HG03066 (cell line): ENCODE results near the gene LMAN1L.
"Not testable (repeated sequence)": the region's sequence is repeated elsewhere in the genome, so short reads cannot be mapped to it uniquely, and the experiment has no call there.

ENCODE experiments used
- ATAC-seq: cut with Tn5 transposase; IDR thresholded peaks from one replicate; pipeline ENCODE4 v1.9.1; 2021; ENCODE audit warnings: low read depth; ENCODE audit not compliant: unreplicated experiment

The LMAN1L gene

DNA sequence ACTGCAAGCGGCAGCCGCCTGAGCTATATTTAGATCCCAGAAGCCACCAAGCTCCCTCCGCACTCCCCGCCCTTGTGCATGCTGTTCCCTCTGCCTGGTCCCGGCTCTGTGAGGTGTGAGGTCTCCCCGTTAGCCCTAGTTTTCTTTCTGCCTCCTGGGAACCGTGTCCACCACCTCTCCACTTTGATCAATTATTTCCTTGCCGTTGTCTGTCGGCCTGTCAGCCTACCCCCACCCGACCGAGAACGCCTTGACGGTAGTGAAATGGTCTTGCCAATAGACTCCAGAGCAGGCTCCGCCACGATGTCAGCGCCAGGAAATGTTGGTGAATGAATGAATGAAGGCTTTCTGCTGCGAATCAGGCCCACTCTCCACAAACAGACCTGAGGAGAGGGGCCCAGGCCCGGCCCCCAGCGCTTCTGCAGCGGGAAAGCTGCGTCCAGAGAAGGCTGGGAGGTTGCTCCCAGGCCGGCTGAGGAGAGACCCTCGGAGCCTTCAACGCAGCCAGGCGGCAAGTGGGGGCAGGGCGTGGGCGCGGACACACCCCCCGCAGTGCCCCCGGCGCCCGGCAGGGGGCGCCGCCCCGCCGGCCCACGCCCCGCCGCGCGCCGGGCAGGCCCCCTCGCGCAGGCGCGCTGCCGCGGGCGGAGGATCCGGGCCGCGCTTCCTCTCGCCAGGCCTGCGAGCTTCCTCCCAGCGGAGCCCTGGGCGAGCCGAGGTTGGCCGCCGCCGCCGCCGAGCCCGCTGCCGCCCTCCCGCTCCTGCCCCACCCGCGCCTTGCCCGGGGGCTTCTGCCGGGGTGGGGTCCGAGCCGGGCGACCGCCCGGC is 31.0 kb upstream of the LMAN1L start, which contains the start of gene CSK:
CSK (plus strand) TSS at position 650 of the 828 bp plus-strand sequence. CDS start 16,218 bp downstream, outside the sequence.
- no peak for ATAC-seq

DNA sequence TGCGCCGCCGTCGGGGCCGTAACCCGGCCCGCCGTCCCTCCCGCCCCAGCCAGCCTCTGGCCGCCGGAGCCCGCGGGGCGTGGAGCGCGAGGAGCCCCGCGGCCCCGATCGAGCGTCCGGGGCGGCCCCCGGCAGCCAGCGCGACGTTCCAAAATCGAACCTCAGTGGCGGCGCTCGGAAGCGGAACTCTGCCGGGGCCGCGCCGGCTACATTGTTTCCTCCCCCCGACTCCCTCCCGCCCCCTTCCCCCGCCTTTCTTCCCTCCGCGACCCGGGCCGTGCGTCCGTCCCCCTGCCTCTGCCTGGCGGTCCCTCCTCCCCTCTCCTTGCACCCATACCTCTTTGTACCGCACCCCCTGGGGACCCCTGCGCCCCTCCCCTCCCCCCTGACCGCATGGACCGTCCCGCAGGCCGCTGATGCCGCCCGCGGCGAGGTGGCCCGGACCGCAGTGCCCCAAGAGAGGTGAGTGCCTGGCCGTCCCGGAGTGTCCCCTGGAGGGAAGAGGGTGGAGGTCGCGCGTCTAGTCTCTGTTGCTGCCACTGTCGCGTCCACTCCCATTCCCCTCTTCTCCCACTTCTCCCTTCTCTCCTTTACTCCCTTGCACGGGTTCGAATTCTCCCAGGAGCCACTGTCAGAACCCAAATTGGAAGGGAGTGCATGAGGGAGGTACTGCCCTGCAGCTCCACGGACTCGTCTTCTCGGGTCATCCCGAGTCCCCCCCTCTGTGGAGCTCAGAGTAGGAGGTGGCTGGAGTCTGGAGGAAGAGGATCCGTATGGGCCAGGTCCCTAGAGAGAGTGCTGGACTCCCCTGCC is 30.2 kb upstream of the LMAN1L start:
- no peak for ATAC-seq

DNA sequence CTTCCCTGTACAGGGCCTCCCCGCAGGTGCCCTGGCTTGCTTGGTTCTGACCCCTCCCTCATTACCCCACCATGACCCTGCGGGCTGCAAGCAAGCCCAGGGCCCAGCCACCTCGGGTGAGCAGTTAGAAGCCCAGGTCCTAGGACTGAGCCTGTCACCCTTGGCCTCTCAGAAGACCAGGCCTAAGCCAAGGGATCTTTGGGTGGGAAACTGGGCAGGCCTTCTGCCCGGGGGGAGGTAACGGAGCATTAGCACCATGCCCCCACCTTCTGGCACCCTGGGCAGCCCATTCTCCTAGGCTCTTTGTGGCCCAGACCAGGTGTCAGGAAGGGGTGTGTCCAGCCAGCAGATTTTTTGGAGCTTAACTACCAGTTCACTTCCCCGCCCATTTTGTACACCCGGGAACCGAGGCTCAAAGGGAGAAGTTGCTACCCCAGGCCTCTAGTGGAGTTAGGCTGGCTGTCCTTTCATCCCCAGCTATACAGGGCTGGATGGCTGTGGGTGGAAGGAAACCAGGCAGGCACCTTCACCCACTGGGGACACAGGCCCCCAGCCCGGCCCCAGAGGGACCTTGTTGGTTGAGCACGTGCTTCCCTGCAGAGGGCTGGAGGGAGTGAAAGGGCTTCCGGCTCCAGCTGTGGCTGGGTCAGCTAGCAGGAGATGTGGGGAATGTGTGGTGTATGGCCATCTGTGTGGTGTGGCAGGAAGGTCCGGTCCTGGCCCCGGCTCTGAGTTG is 29.4 kb upstream of the LMAN1L start:
- no peak for ATAC-seq

DNA sequence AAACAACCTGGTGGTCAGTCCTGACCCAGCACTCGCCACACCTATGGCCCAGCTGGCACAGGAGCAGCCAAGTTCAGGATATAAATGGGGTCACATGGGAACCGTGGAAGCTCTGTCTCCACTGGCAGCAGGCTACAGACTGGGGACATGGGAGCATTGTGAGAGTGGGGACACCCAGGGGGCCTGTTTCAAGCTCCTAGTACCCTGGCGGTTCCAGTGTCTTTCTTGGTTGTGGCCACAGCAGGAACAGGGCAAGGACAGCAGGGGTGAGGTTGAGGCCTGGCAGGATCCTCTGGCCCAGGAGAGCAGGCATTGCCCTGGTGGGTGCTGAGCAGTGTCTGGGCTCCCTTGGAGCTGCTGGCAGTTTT is 28.8 kb upstream of the LMAN1L start:
- no peak for ATAC-seq

DNA sequence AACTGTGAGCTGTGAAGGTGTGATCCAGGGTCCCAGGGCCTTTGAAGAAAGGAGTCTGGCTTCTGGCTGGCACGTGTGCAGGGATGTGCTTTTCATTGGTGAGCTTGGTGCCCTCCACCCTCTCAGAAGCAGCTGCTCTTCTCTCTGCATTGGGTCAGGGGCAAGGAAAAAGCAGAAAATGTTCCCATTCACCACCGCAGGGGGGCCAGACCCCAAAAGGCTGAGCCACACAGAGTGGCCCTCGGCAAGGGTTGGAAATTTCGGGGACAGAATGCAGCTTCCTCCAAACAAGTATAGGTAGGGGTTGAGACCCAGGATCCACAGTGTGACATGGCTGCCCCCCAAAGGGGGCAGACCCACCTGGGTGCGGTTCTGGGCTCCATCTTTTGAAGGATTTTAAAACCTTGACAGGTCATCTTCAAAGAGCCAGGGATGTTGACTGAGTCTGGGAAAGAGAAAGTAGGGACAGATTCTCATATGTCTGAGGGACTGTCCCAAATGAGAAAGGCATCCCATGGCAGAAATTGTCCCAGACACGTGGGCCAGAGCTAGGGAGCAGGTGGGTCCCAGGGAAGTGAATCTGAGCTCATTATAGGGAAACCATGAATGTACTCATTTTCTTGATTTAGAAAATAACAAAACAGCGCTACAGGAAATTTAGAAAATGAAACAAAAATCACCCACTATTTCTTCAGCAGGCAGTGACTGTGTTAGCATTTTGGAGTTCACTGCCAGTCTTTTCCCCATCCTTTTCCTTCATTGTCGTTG is 28.0 kb upstream of the LMAN1L start:
- no peak for ATAC-seq

DNA sequence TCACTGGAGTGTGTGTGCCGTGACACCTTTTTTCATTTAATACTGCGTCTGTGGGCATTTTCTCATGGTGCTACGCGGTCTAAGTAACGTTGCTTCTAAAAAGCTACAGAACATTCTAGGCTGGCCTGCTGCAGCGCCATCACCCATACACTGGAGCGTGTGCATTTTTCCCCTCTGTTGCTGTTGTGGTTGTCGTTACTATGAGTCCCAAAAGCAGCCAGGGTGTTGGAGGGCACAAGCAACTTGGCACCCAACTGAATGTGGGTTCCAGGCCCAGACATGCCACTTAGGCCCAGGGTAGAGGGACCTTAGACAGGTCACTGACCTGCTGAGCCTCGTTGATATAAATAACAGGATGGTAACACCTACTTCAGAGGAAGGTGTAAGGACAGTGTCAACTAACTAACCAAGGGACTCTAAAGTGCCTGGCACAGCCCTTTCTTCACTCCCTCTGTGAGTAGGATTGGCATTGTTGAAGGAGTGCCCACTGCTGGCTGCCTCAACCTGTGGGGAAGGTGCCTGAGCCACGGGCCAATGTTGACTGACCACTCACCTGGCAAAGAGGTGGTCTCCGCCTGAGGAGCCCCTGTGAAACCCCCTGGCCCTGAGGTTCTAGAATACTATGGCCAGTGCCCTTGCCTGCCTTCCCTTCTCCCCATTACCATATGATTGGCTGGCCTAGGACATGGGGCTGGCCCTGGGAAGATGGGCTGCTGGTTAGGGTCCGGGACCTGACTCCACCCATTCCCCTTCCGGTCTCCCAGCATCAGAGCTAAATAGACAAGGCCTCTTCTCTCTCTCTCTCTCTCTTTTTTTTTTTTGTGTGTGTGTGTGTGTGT is 27.2 kb upstream of the LMAN1L start:
- no peak for ATAC-seq

DNA sequence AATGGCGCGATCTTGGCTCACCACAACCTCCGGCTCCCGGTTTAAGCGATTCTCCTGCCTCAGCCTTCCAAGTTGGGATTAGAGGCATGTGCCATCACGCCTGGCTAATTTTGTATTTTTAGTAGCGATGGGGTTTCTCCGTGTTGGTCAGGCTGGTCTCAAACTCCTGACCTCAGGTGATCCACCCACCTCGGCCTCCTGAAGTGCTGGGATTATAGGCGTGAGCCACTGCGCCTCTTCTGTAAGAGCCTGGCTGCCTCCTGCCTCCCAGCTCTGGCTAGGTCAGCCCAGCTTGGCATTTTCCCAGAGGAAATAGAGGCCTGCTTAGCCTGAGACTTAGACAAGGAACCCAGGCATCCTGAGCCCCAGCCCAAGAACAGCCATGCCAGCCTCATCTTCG is 26.6 kb upstream of the LMAN1L start:
- ATAC-seq = not testable (repeated sequence)

DNA sequence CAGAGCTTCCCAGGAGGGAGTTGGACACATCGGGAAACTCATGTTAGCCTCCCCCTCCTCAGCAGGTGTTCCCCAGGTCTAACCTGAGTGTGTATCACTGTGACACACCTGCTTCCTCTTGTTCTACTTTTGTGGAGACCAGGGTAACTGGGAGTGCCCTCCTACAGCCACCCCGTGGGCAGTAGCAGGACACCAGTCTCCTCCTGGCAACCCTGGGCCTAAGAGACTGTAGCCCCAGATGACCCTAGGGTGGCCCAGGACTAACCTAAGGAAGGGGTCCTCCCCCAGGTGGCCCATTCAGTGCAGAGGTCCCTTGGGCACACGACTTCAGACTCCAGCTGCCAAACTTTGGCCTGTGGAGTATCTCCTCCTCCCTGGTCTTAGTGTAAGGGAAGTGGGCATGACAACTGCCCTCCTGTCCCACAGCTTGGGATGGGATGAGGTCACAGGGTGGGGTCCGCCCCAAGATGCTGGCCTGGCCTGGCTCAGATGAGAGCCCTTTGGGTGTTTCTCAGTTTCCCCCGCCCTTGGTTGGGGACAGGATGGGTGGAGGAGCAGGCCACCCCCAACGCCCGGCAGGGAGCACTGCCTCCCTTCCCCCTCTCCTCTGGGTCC is 26.0 kb upstream of the LMAN1L start:
- no peak for ATAC-seq

DNA sequence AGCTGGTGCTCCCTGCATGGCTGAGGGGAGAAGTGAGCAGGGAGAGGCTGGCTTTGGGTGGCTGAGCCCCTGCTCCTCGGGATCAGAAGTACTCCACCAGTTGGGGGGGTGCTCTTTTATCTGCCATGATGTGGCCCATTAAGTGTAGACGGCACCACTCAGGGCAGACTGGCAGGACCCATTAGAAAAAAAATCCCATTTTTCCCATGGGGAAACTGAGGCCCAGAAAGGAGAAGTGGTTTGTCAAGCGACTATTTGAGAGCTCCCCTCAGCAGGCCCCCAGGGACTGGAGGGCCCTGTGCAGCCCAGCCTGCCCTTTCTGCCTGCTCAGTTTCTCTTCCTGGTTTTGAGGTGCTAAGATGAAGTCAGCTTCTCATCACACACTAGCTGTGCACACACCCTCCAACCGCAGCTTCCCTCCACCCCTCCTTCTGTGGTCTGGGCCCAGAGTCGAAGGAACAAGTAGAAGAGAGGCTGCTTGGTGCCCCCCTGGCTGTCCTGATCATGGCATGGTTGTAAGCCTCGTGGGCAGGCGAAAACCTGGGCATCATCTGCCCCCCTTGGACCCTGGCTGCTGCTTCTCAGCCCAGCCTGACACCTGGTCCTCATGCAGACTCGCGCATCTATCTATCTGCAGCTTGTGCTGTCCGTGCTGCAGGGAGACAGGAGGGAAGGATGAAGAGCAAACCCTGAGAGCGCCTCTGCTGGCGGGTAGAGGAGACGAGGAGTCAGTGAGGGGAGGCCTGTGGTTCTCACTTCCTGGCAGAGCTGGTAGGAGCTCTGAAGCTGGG is 25.2 kb upstream of the LMAN1L start:
- ATAC-seq = peak; percentile 42

DNA sequence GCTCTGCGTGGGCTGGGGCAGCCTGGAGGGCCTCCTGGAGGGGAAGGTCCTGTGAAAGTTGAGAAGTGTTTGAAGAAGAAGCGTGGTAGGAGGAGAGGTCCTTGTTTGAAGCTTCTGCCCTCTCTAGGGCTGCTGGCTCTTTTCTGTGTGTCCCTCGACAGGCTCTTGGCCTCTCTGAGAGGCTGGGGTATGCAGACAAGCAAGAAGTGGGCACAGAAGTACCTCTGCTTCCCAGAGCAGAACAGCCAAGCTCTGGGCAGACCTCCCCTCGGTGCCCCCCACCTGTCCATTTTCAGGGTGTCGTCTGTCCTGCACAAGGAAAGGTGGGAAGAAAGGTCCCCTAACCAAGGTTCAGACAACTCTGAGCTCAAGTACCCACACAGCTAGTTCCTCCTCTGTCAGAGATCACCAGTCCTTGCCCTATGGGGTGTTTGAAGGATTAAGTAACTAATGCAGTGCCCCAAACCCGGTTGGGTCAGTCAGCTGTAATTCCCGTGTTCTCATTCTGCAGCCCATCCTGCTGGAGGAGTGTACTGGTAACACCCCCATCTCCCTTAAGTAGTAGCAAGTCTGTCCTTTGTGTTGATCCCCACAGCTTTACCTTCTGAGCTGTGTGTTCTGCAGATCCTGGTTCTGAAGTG is 24.5 kb upstream of the LMAN1L start:
- no peak for ATAC-seq

DNA sequence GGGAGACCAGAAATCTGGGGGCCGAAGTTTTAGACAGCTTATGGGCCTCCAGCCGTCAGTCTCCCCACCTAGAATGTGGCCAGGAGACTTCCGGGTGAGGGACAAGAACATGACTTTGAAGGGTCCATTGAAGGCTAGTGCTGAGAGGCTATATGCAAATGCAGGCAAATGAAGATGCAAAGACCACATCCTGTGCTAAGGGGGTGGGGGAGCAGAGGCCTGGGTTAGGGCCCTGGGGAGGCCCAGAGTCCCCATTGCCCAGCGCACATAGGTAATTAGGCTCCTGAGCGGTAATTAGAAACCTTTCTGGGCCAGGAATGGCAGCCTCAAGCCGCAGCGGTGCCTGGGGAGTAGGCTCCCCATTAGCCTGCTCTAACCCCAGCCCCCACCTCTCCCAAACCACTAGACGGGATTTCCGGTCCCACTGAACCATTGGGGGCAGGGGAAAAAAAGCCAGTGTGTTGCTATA is 23.9 kb upstream of the LMAN1L start:
- peak; percentile 34 for ATAC-seq

DNA sequence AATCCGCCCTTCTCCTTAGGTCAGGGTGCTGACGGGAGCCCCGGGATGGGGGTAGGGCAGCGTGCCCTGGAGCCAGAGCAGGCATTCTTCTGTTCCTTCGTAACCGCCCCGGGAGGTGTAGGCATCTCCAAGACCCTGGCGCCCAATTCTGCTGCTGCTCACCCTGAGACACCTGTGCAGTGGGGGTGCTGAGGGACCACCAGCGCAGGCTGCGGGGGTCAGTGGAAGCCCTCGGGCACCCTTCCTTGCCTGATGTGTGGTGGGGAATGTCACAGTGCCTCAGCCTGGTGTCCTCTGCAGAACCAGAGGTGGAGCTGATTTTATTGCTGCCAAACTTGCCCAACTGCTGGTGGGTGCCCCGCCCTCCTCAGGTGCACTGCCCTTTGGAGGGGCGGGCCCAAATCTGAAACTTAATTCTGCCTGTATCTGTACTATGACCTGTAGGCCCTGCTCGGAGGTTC is 23.4 kb upstream of the LMAN1L start:
- no peak for ATAC-seq

DNA sequence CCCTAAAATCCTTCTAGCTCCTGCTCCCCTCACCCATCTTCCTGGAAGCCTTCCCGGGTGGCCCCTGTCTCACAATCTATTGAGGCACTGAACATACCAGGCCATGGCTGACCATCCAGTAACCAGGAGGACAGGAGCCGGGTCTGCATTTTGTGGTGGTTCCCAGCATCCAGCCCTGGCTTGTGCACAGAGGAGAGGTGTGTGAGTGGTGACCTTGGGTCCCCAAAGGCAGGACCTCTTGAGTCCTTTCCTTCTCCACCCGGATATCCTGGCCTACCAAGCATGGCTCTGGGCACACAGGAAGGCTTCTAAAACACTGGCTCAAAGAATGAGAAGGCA is 22.9 kb upstream of the LMAN1L start:
- no peak for ATAC-seq

DNA sequence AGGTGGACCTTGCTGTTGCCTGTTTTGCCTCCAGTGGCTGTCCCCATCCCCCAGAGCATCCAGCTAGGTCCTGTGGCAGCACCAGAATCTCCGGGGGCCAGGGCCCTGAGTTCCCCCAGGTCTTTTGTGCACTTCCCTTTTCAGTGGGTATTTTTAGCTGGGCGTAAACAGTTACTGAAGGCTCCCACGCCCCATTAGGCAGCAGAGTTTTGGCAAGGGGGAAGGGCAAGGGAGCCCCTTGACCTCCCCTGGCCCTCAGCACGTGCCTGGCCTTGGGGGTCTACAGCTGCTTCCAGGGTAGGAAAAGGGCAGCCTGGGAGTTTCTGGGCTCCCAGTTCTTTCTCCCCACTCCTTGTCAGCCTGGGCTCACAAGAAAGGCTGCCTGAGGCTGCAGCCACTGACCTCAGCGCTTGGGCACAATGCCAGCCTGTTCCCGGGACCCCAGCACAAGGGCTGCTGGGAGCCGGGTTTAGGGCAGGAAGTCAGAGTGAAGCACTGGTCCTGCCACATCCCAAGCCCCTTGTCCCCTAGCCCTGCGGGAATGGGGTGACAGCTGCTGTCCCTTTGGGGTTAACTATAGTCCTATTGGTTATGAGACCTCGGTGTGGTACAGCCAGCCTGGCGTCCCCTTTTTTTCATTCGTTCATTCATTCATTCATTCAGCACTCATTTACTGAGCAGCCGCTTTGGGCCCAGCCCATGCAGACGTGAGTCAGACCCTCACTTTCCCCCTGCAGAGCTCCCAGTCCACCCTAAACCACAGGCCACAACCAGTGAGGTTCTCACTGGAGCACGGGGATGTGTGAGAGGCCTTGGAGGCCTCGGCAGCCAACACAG is 22.3 kb upstream of the LMAN1L start:
- ATAC-seq = no peak

DNA sequence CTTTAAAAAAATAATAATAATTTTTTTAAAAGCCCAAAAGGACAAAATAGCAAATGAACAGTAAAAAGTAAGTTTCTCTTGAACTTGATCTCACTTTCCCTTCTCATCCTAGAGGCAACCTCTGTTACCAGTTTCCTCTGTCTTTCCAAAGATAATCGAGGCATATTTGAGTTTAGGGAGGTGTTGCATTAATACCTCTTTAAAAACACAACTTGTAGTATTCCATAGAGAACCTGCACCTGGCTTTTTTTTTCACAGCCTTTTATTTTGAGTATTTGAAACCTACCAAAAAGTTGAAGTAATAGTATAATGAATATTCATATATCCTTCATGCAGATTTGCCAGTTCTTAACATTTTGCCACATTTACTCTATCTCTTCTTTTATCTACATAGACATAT is 21.6 kb upstream of the LMAN1L start:
- no peak for ATAC-seq

DNA sequence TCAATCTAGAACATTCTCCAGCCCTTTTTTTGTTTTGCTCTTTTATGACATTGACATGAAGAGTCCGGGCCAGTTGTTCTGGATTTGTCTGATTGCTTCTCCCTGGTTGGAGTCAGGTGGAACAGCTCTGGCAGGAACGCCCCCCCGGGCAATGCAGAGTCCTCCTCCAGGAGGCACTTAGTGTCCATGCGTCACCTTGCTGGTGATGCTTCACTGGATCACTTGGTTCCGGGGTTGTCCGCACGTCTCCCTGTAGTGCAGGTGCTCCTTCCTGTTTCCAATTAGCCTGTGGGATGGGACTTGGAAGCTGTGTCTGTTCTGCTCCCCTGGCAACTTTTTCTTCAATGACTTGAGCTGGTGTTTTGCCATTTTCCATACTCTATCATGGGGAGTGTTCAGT is 21.0 kb upstream of the LMAN1L start:
- no peak for ATAC-seq
